GM12872 (cell line): ENCODE data around the gene BATF.

Source experiments
- CTCF ChIP-seq: IDR thresholded peaks from 3 replicates; pipeline ENCODE4 v1.5.1; 2011; ENCODE audit warnings: low read depth, mild to moderate bottlenecking, low read length, moderate library complexity; ENCODE audit not compliant: insufficient read depth

The BATF gene

GRCh38 chr14:75578102-75578785 is 56.0 kb downstream of the BATF start, which contains the start of gene FLVCR2:
Gene FLVCR2 (plus strand): TSS chr14:75578620. CDS start chr14:75578973, 353 bp downstream.
- TF ChIP-seq CTCF, result no peak

GRCh38 chr14:75578786-75579337 is 56.6 kb downstream of the BATF start:
- no peak for TF ChIP-seq CTCF

- no peak for TF ChIP-seq CTCF
These were observed 57.1 kb downstream of the BATF start for GRCh38 chr14:75579338-75579864.

GRCh38 chr14:75579882-75580281 is 57.6 kb downstream of the BATF start:
- no peak for TF ChIP-seq CTCF

GRCh38 chr14:75587388-75587787 is 65.1 kb downstream of the BATF start:
- no peak for TF ChIP-seq CTCF

GRCh38 chr14:75589931-75590330 is 67.7 kb downstream of the BATF start:
- TF ChIP-seq CTCF, result no peak

GRCh38 chr14:75591331-75591946 is 69.2 kb downstream of the BATF start:
- no peak; the same call in 2 of the 3 replicates for TF ChIP-seq CTCF
